Fibroblast of lung (primary cell): ENCODE data around the gene EEF2K. TPM values are rescaled to one million over a fixed set of nuclear protein-coding genes. Genes with fewer than 3 reads are reported as not detected.
"Not testable (repeated sequence)": the region's sequence is repeated elsewhere in the genome, so short reads cannot be mapped to it uniquely, and the experiment has no call there.

Source experiments
- DNase-seq, 2 donors: peaks; one replicate each; pipeline versions ENCODE4 v3.0.0 to v3.0.0-alpha.2; 2010; ENCODE audit warnings: low read depth in 2 of 2
- H2AFZ ChIP-seq: 2 replicates; pipeline ENCODE4 v1.5.1; 2012; ENCODE audit warnings: low read length, control low read depth, inconsistent platforms
- H3K27ac ChIP-seq: 2 replicates; pipeline ENCODE4 v1.5.1; 2011; ENCODE audit warnings: low read length, control low read depth; ENCODE audit not compliant: insufficient read depth
- H3K27me3 ChIP-seq: 2 replicates; pipeline ENCODE4 v1.5.1; 2011; ENCODE audit warnings: mild to moderate bottlenecking, low read length; ENCODE audit not compliant: control insufficient read depth, insufficient read depth
- H3K36me3 ChIP-seq: 2 replicates; pipeline ENCODE4 v1.5.1; 2011; ENCODE audit warnings: low read length; ENCODE audit not compliant: control insufficient read depth, insufficient read depth
- H3K4me1 ChIP-seq: 2 replicates; pipeline ENCODE4 v1.5.1; 2011; ENCODE audit warnings: low read length; ENCODE audit not compliant: control insufficient read depth, insufficient read depth; ENCODE audit errors: extremely low read depth
- H3K4me2 ChIP-seq: 2 replicates; pipeline ENCODE4 v1.5.1; 2011; ENCODE audit warnings: low read length, control low read depth; ENCODE audit not compliant: insufficient read depth; ENCODE audit errors: extremely low read depth
- H3K4me3 ChIP-seq, 4 experiments: fragments of 200-600 bp in 1 of 4; sonication (generic) in 1 of 4; replicated peaks in 1 of 4; 2 replicates each; pipeline ENCODE4 v1.5.1; 2011 to 2016; ENCODE audit warnings: low read length in 4 of 4, low read depth in 3 of 4, mild to moderate bottlenecking in 3 of 4, control low read depth in 2 of 4, inconsistent platforms in 1 of 4, mixed read lengths in 1 of 4; ENCODE audit not compliant: insufficient read depth in 1 of 4; ENCODE audit errors: control extremely low read depth in 1 of 4
- H3K79me2 ChIP-seq: 2 replicates; pipeline ENCODE4 v1.5.1; 2012; ENCODE audit warnings: mild to moderate bottlenecking, low read length, inconsistent platforms; ENCODE audit not compliant: control insufficient read depth, insufficient read depth
- H3K9ac ChIP-seq: 2 replicates; pipeline ENCODE4 v1.5.1; 2011; ENCODE audit warnings: mild to moderate bottlenecking, low read length, control low read depth; ENCODE audit not compliant: insufficient read depth
- H3K9me3 ChIP-seq: 2 replicates; pipeline ENCODE4 v1.5.1; 2012; ENCODE audit warnings: low read depth, low read length; ENCODE audit not compliant: control insufficient read depth, insufficient read depth
- H4K20me1 ChIP-seq: 2 replicates; pipeline ENCODE4 v1.5.1; 2011; ENCODE audit warnings: low read length; ENCODE audit not compliant: control insufficient read depth, insufficient read depth; ENCODE audit errors: extremely low read depth
- CTCF ChIP-seq, 2 donors: IDR thresholded peaks in 1 of 2; conservative IDR thresholded peaks in 1 of 2; 1 replicate in 1 of 2; 2 replicates in 1 of 2; pipeline ENCODE4 v1.5.1; 2011 to 2012; ENCODE audit warnings: low read length in 2 of 2, control low read depth in 1 of 2, inconsistent platforms in 1 of 2, low read depth in 1 of 2, mild to moderate bottlenecking in 1 of 2
- EZH2 ChIP-seq: IDR thresholded peaks from 2 replicates; pipeline ENCODE4 v1.5.1; 2012; ENCODE audit warnings: low read length, control low read depth, mild to moderate bottlenecking; ENCODE audit errors: missing control alignments
- polyA plus RNA-seq, 2 donors: library from polyadenylated mRNA; depleted of rRNA in 1 of 2; stranded (reverse) in 1 of 2; unstranded in 1 of 2; fragments of >200 nt; gene quantifications; 2 replicates each; pipeline ENCODE4 v1.2.1, GENCODE V29; 2011 to 2012; ENCODE audit warnings: missing spikeins in 1 of 2
- total RNA-seq: library from RNA; depleted of rRNA; stranded (reverse); fragments of >200 nt; gene quantifications from 2 replicates; pipeline ENCODE4 v1.2.1, GENCODE V29; 2014

EEF2K gene
- total and polyA plus RNA-seq, 2 donors (not counting 1 experiment from before 2014, with no cell fraction given), result 8.9 to 22.6 TPM

- no peaks in the 10 kb centered on the region for H3K9me3 ChIP-seq
- H3K4me3 ChIP-seq, result no peak overlapping the region
- peaks cover 11% of the 10 kb centered on the region for H3K27me3 ChIP-seq
- H4K20me1 ChIP-seq, result no peaks in the 10 kb centered on the region
- no peak overlapping the region for H3K27ac ChIP-seq
- H3K36me3 ChIP-seq, result no peaks in the 10 kb centered on the region
- H3K4me2 ChIP-seq, result no peak overlapping the region
- no peak for DNase-seq
- TF ChIP-seq EZH2 (no peak), CTCF (conservative IDR thresholded peaks at IDR 0.05 in 1 of 2, IDR thresholded peaks at IDR 0.05 in 1 of 2; ENCODE audit: low read depth in 1 of 2, low read length in 2 of 2) (no peak)
- H3K4me1 ChIP-seq, result no peaks in the 10 kb centered on the region
- H3K9ac ChIP-seq, result no peak overlapping the region
- no peak overlapping the region for H2AFZ ChIP-seq
- no peaks in the 10 kb centered on the region for H3K79me2 ChIP-seq
Measured at GRCh38 chr16:22165508-22166285, 40.4 kb upstream of the EEF2K start.

DNA sequence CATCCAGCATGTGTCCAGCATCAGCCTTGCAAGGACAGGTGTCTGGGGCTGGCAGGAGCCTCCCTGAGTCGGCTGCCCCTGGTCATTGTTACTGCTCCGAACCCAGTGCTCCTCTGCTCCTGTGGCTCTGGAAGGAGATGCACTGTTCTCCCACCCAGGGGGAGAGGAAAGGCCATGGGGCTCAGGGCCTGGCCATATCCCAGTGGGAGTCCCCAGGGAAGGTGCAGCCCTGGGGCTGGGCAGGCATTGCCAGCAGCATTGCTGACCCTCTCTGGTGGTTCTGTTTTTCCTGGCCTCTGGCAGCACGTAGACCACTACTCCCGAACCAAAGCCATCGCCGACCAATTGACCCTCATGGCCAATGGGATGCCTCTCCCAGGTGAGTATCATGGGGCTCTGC, 34.1 kb upstream of the EEF2K start:
- TF ChIP-seq CTCF (conservative IDR thresholded peaks at IDR 0.05 in 1 of 2, IDR thresholded peaks at IDR 0.05 in 1 of 2; ENCODE audit: low read depth in 1 of 2, low read length in 2 of 2) (no peak), EZH2 (no peak)
- no peak for DNase-seq
- Histone ChIP-seq H3K4me1 (no peaks in the 10 kb centered on the region), H3K9ac (no peak overlapping the region), H3K4me3 (no peak overlapping the region), H3K4me2 (no peak overlapping the region), H3K79me2 (no peaks in the 10 kb centered on the region), H4K20me1 (no peaks in the 10 kb centered on the region), H2AFZ (no peak overlapping the region), H3K27ac (no peak overlapping the region), H3K9me3 (no peaks in the 10 kb centered on the region), H3K36me3 (no peaks in the 10 kb centered on the region), H3K27me3 (no peaks in the 10 kb centered on the region)

DNA sequence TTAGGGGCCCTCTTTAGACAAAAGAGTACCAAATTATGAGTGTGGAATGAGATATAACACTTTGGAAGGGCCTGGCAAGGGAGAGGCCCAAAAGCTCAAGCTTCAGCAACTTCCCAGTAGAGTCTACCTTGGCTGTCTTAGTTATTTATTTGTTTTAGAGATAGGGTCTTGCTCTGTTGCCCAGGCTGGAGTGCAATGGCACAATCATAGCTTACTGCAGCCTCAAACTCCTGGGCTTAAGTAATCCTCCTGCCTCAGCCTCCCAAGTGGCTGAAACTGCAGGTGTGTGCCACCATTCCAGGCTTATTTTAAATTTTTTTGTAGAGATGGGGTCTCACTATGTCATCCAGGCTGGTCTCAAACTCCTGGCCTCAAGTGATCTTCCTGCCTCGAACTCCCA, 33.4 kb upstream of the EEF2K start:
- DNase-seq, H3K27me3 ChIP-seq, H4K20me1 ChIP-seq, H3K9ac ChIP-seq, H3K27ac ChIP-seq, H3K36me3 ChIP-seq, H3K9me3 ChIP-seq, H3K4me1 ChIP-seq, H3K4me3 ChIP-seq, H2AFZ ChIP-seq, H3K79me2 ChIP-seq, H3K4me2 ChIP-seq: not testable (repeated sequence)
